GM19238 (cell line): ENCODE results near the gene BSG.
A peak's percentile ranks its signal among the peaks of the same experiment; 100 is the strongest.
"Not testable (repeated sequence)": the region's sequence is repeated elsewhere in the genome, so short reads cannot be mapped to it uniquely, and the experiment has no call there.

Source experiments
- DNase-seq: peaks from one replicate; pipeline ENCODE4 v3.0.0; 2011; ENCODE audit warnings: low spot score; ENCODE audit not compliant: insufficient read length

BSG gene

GRCh38 chr19:572743-573518 lies 535 bp downstream of the BSG start:
- DNase-seq: no peak

GRCh38 chr19:573519-573825 lies 1.1 kb downstream of the BSG start:
- no peak for DNase-seq

GRCh38 chr19:574658-575526 lies 2.5 kb downstream of the BSG start:
- no peak for DNase-seq

- DNase-seq: no peak
These were observed 3.4 kb downstream of the BSG start for GRCh38 chr19:575527-576506.

GRCh38 chr19:576768-577438 lies 4.5 kb downstream of the BSG start:
- no peak for DNase-seq

- no peak for DNase-seq
These were observed 5.3 kb downstream of the BSG start for GRCh38 chr19:577439-578392.

- DNase-seq: no peak
These were observed 6.9 kb downstream of the BSG start for GRCh38 chr19:579111-579841.

GRCh38 chr19:579842-580155 lies 7.4 kb downstream of the BSG start:
- DNase-seq: no peak

GRCh38 chr19:580274-580835 lies 8.0 kb downstream of the BSG start:
- no peak for DNase-seq

- DNase-seq: no peak
These were observed 9.2 kb downstream of the BSG start for GRCh38 chr19:581399-582111.

GRCh38 chr19:582497-583197 lies 10.3 kb downstream of the BSG start:
- no peak for DNase-seq

- no peak for DNase-seq
These were observed 11.0 kb downstream of the BSG start for GRCh38 chr19:583198-583967.

GRCh38 chr19:583968-584239 lies 11.5 kb downstream of the BSG start:
- no peak for DNase-seq

GRCh38 chr19:584240-585001 lies 12.0 kb downstream of the BSG start:
- DNase-seq: peak; percentile 87

GRCh38 chr19:585146-585545 lies 12.8 kb downstream of the BSG start:
- not testable (repeated sequence) for DNase-seq

- DNase-seq: no peak
These were observed 13.2 kb downstream of the BSG start for GRCh38 chr19:585551-586110.
